Cerebellar cortex (tissue), 1 donor: ENCODE measurements around the gene TPGS1.

Experiments used
- DNase-seq: peaks from one replicate; pipeline ENCODE4 v3.0.0-alpha.2; 2015; ENCODE audit warnings: low spot score

Gene TPGS1

DNA sequence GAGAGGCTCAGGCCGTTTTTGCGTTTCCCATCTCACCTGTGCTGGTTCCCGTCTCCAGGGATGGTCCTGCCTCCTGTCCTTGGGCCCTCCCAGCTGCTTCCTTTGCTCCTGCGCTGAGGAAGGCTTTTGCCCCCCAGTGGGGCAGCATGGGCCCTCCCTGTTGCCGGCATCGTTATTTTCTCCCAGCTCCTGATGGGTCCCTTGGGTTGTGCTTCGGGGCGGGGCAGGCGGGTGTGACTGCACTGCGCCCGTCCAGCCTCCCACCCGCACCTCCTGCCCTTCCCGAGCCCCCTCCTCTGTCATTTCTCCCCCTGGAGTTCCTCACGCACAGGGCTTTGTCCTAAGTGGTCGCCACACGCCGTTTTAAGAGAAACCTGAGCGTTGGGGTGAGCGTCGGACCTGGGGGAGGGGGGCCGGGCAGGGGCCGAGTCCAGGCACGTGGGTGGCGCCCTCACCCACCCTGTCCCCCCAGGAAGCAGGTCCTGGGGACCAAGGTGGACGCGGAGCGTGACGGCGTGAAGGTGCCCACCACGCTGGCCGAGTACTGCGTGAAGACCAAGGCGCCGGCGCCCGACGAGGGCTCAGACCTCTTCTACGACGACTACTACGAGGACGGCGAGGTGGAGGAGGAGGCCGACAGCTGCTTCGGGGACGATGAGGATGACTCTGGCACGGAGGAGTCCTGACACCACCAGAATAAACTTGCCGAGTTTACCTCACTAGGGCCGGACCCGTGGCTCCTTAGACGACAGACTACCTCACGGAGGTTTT is 33.8 kb downstream of the TPGS1 start:
- DNase-seq = no peak

DNA sequence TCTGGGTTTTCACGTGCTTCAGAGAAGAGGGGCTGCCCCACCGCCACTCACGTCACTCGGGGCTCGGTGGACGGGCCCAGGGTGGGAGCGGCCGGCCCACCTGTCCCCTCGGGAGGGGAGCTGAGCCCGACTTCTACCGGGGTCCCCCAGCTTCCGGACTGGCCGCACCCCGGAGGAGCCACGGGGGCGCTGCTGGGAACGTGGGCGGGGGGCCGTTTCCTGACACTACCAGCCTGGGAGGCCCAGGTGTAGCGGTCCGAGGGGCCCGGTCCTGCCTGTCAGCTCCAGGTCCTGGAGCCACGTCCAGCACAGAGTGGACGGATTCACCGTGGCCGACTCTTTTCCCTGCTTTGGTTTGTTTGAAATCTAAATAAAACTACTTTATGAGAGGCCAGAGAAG is 34.4 kb downstream of the TPGS1 start:
- DNase-seq = no peak

DNA sequence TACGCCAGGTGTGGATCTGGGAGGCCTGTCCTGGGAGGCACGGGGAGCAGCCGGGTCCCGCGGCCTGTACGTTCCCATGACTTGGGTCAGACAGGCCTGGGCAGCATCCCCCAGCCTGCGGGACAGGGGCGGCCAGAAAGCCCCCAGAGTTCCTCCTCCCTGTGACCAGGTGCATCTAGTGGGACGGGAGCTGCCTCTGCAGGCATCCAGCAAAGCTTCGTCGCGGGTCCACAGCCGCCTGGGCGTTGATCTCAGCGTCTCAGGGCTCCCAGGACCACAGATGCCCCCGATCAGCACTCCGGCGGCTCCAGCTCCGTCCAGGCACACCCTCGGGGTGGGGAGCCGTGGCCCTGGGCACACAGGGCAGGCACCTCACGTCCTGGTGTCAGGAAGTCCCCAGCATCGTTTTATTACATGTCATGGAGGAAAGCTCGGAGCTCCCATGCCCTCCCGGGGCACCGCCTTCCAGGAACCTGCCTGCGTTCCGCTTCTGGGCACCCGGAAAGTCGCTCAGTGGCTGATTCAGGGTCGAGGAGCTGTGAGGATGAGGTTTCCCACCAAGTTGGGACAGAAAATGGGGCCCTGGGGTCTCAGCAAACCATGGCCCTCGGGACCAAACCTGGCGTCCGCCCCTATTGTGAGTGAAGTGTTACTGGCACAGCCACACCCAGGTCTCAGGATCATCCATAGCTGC is 35.0 kb downstream of the TPGS1 start:
- DNase-seq = no peak

DNA sequence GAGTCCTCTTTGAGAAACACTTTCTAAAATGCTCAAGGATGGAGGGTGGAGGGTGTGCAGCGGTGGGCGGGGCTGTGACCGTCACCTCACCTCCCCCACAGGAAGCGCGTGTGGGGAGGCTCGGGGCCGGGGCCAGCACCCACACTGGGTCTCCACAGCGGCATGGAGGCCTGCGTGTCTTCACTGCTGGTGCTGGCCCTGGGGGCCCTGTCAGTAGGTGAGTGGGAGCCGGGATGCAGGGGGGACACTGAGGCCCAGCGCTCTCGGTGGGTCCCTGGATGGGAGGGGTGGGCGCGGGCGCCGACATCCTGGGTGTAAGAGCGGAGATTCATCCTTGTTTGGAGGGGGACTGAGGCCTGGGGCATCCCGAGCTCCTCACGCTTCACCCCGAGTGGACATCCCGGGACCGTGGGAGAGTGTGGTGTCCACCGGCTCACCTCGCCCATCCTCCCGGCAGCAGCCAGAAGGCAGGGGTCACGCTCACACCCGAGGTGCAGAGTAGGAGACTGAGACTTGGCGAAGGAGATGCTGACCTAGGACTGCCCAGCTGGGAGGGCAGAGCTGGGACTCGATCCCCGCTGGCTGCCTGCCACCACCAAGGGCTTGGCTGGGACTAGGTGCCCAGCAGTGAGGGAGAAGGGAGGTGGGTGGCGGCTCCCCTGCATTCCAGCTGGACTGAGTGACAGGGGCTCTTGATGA is 36.8 kb downstream of the TPGS1 start, which contains the start of gene GZMM:
Gene GZMM, plus strand, starts transcription at position 144 of the 699 bp plus-strand sequence. Its CDS starts 19 bp downstream, at position 163.
- DNase-seq = no peak

DNA sequence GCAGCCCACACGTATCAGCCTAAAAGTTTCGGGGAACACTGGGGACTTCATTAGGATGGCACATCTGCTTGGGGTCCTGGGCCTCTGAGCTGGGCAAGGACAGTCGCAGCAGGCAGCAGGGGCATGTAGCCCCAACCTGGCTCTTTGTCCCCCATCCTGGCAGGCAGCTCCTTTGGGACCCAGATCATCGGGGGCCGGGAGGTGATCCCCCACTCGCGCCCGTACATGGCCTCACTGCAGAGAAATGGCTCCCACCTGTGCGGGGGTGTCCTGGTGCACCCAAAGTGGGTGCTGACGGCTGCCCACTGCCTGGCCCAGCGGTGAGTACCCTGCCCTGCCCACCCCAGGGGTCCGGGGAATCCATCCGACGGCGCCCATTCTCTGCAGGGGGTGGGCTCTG is 39.8 kb downstream of the TPGS1 start:
- DNase-seq = no peak

DNA sequence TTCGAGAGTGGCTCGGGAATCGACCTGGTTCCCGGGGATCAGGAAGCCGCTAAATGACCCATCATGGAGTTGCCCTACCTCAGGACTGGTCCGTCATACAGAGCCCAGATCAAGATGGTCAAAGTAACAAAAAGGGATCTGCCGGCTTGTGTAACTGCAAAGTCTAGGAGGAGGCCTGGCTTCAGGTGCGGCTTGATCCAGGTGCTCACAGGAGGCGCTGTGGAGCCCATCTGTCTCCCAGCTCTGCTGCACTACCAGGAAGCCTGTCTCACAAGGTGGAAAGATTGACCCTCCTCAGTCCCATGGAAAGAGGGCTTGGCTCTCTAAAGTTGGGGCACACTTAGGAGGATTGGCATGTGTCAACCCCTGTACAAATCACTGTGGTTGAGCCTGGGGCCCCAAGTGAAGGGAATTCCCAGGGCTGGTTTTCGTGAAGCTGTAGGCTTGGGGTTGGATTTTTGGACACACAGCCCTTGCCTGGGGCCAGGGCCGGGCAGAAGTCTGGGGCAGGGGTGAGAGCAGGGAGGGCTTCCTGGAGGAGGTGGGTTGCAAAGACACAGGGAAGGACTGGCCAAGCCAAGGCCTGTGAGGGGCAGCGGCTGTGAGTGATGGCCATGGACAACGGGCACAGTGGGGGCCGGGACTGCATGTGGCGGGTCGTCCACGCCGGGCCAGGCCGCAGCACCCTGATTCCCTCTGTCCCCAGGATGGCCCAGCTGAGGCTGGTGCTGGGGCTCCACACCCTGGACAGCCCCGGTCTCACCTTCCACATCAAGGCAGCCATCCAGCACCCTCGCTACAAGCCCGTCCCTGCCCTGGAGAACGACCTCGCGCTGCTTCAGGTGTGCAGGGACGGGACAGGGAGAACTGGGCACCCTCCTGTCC is 40.8 kb downstream of the TPGS1 start:
- no peak for DNase-seq

DNA sequence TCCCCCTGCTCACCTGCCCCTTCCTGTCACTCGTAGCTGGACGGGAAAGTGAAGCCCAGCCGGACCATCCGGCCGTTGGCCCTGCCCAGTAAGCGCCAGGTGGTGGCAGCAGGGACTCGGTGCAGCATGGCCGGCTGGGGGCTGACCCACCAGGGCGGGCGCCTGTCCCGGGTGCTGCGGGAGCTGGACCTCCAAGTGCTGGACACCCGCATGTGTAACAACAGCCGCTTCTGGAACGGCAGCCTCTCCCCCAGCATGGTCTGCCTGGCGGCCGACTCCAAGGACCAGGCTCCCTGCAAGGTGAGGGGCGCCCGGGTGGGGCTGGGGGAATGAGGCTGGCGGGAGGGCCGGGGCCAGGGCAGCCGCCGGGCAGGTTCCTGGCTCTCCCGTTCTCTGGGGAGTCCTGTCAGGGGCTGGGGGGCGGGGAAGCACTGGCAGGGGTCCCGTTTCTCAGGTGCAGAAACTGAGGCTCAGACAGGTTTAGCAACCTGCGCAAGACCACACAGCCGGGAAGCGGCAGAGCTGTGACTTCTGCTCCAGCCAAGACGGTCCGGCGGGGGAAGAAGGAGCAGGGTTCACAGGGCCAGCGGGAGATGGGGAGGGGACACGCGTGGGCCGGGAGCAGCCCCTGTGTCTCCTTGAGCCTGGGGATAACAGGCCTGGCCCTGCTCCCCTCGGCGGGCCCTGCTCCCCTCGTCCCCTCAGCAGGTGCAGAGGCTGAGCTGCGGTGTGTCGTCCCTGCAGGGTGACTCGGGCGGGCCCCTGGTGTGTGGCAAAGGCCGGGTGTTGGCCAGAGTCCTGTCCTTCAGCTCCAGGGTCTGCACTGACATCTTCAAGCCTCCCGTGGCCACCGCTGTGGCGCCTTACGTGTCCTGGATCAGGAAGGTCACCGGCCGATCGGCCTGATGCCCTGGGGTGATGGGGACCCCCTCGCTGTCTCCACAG is 41.9 kb downstream of the TPGS1 start:
- no peak for DNase-seq

DNA sequence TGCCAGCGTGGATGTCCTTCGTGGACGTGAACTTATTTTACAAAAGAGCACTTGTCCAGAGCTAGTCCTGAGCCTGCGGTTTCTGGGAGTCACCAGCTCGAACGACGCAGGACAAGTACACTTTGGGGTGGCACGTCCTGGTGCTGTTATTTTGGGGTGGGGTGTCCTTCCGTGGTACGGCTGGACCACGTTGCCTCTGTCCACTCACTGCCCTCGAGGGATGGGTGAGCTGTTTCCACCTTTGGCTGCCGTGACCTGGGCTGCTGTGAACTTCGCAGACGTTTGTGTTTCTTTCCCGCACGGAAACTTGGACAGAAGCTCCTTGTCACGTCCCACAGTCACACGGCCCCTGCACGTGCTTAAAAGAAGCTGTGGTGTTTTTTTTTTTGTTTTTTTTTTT is 47.5 kb downstream of the TPGS1 start:
- DNase-seq = no peak

DNA sequence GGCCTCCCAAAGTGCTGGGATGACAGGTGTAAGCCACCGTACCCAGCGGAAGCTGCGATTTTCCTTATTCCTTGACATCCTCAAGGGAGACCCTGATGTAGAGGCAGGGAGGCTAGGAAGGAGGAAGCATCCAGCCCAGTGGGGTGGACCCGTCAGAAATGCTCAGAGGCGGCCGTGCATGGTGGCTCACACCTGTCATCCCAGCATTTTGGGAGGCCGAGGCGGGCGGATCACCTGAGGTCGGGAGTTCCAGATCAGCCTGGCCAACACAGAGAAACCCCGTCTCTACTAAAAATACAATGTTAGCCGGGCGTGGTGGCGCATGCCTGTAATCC is 48.1 kb downstream of the TPGS1 start:
- DNase-seq = no peak

DNA sequence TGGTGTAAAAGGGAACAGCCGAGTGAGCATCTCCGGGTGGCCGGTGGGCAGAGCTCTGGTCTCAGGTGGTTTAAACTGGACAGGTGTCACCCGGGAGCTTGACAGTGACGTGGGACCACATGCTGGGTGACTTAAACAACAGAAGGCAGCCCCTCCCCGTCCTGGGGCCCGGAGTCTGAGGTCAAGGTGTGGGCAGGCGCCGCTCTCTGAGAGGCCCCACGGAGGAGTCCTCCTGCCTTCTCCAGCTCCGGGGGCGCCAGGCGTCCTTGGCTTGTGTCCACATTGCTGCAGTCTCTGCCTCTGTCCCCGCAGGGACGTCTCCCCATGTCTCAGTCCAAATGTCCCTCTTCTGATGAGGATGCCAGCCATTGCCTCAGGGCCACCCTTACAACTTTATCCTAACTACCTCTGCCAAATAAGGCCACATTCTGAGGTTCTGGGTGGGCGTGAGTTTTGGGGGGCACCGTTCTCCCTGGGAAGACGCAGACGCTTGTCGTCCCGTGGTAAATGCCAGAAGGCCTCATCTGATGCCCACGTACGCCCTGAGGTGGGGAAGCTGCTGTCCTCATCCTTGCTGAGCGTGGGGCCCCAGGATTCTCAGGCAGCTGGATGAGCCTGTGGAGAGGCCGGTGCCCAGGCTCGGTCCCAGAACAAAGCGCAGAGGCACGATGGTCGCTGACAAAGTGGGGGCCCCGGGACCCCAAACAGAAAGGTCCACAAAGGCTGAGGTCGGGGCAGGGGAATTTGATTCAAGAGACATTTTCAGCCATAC is 49.5 kb downstream of the TPGS1 start:
- no peak for DNase-seq

DNA sequence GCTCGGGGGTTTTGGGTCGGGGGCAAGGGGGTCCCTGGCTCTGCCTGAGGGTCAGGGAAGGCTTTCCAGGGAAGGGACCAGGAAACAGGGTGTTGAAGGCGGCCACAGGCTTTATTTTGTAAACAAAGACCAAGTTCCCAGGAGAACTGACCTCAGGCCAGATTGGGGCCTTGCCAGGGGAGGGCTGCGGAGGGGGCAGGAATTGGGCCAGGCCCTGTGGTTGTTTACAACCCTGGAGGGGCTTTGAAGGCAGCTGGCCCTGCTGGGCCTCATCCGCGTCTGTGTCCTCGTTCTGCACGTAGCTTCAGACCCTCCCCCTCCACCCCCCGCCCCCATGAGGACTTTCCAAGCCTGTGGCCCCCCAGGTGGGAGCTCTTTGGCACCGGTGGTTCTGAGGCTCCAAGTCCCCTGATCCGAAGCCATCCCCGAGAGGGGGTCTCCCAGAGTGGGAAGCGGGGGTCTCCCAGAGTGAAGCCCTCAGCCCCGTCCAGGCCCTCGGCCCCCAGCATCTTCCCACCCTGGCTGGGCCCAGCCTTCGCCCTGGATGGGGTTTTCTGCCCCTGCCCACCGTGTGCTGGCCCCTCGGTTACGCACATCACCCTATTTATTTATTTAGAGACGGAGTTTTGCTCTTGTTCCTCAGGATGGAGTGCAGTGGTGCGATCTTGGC is 51.6 kb downstream of the TPGS1 start:
- no peak for DNase-seq

DNA sequence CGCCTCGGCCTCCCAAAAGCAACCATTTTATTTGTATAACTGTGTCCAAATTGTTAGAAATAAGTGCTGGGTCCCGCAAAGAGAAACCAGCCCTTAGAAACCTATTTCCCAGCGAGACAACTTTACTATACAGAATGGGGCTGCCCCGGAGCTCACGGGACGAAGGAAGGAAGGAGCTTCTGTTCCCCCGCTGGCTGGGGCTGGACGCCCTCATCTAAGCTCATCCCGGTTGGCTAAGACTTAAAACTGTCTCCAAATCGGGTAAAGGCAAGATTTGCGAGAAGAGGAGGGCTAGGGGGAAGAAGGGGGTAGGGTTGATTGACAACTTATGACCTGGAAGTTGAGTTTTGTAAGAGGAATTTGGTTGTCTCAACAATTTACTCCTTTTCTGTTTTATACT is 52.8 kb downstream of the TPGS1 start:
- no peak for DNase-seq

DNA sequence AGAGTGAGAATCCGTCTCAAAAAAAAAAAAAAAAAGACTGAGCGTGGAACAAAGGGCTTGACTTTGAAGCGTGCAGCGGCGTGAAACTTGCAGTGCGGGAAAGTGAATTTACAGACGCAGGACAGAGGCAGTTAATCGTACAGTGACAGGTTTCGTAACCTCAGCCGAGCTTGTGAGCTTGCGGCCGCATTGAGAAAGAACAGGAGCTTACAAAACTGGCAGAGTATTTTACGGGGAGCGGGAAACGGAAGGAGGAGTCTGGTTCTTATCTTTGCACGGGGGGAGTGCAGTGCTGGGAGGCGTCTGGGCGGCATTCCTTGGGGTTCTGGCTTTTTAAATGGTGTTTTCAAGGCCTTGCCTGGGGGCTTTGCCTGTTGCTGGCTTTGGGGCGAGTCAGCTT is 59.1 kb downstream of the TPGS1 start:
- DNase-seq = no peak

DNA sequence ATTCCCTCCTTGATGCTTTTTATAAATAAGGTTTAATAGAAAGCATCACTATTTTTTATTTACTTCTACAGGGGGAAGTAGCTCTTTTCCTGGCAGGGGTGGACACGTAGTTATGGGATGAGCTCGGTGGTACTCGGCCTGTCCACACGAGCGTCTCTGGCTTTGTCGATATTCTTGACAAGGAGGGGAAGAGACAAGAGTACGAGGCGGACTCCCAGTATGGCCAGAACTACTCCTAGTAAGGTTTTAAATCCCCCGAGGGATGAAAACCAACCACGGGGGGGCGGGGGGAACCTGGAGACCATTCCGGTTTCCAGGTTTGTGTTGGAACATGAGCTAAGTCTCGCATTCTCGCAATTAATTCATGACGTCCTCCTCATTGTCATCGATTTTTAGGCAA is 59.5 kb downstream of the TPGS1 start:
- no peak for DNase-seq

DNA sequence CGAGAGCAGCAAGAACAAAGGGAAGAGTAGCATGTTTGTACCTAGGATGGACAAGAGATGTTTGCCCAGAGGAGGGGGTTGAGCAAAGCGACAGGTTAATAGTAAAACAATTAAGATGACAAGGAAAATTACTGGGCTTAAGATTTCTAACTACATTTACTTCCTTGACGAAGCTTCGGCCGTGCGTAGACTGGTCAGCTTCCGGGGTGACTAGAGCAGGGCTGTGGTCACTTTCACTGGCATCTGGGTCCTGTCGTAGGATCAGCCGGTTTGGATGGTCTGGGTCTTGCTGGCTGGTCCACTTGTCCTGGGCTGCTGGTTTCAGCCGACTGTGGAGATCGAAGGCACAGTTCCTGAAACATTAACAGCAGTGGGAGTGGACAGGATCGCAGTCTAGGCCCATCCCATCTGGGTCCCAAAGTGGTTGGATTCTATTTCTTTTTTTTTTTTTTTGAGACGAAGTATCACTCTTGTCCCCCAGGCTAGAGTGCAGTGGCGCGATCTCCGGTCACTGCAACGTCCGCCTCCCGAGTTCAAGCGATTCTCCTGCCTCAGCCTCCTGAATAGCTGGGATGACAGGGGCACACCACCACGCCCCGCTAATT is 60.1 kb downstream of the TPGS1 start:
- no peak for DNase-seq
